Natural killer cell (primary cell): ENCODE results near the gene NPTXR. TPM values are rescaled to one million over a fixed set of nuclear protein-coding genes. Genes with fewer than 3 reads are reported as not detected.

ENCODE experiments used
- ATAC-seq, 3 donors: fragments of 150-1000 bp in 2 of 3; fragments of 200-7000 bp in 1 of 3; cut with Tn5 transposase; 1 replicate in 1 of 3; 2 replicates in 2 of 3; pipeline ENCODE4 v1.10.0; 2021; ENCODE audit warnings: mild to moderate bottlenecking in 2 of 3, moderate library complexity in 2 of 3
- DNase-seq, 2 donors: peaks; one replicate each; pipeline versions ENCODE4 v3.0.0 to v3.0.0-alpha.2; 2013 to 2021; ENCODE audit warnings: mixed read lengths in 1 of 2
- H3K27ac ChIP-seq: one replicate; pipeline ENCODE4 v1.5.1; 2013; ENCODE audit warnings: mild to moderate bottlenecking, low read length
- H3K27me3 ChIP-seq: one replicate; pipeline ENCODE4 v1.6.1; 2013; ENCODE audit warnings: low read length; ENCODE audit not compliant: control insufficient read depth, insufficient read depth
- H3K36me3 ChIP-seq: one replicate; pipeline ENCODE4 v1.6.1; 2013; ENCODE audit warnings: low read length; ENCODE audit not compliant: control insufficient read depth, insufficient read depth
- H3K4me1 ChIP-seq: one replicate; pipeline ENCODE4 v1.6.1; 2013; ENCODE audit warnings: low read length; ENCODE audit not compliant: control insufficient read depth, insufficient read depth
- H3K4me3 ChIP-seq: one replicate; pipeline ENCODE4 v1.5.1; 2013; ENCODE audit warnings: low read length
- H3K9me3 ChIP-seq: one replicate; pipeline ENCODE4 v1.6.1; 2013; ENCODE audit warnings: low read length; ENCODE audit not compliant: control insufficient read depth, insufficient read depth
- H3K27ac Mint-ChIP-seq, 2 donors: one replicate each; pipeline ENCODE4 v1.8.0; 2022; ENCODE audit warnings: mild to moderate bottlenecking in 2 of 2, mixed read lengths in 2 of 2, moderate library complexity in 1 of 2
- H3K27me3 Mint-ChIP-seq, 2 donors: one replicate each; pipeline ENCODE4 v1.8.0; 2022; ENCODE audit warnings: low read depth in 2 of 2, mixed read lengths in 2 of 2
- H3K36me3 Mint-ChIP-seq: one replicate; pipeline ENCODE4 v1.8.0; 2022; ENCODE audit warnings: mixed read lengths
- H3K4me1 Mint-ChIP-seq, 2 donors: one replicate each; pipeline ENCODE4 v1.8.0; 2022; ENCODE audit warnings: mixed read lengths in 2 of 2
- H3K4me3 Mint-ChIP-seq: one replicate; pipeline ENCODE4 v1.8.0; 2022; ENCODE audit warnings: mild to moderate bottlenecking, moderate library complexity, mixed read lengths
- H3K9me3 Mint-ChIP-seq, 2 donors: one replicate each; pipeline ENCODE4 v1.8.0; 2022; ENCODE audit warnings: mixed read lengths in 2 of 2
- WGBS: methylation state at CpG from one replicate; pipeline ENCODE4 v1.1.7; 2013; ENCODE audit warnings: missing lambda C conversion rate; ENCODE audit not compliant: insufficient coverage; 5-methylcytosine and 5-hydroxymethylcytosine counted together
- intact Hi-C: fragments of 100-400 bp; cut with micrococcal nuclease; formaldehyde crosslinking; loops from one replicate; pipeline ENCODE4 v1.14.2; 2022
- total RNA-seq, 4 donors: library from RNA; stranded (reverse); fragments of 120-200 nt in 1 of 4; gene quantifications; one replicate each; pipeline versions ENCODE4 v1.2.3 to v1.2.4, GENCODE V29; 2013 to 2022
- TF ChIP-seq, protein P1 (sequence below): fragments of 200-600 bp; IDR thresholded peaks from one replicate; pipeline ENCODE4 v1.8.0; 2022; ENCODE audit warnings: antibody characterized with exemption

Gene NPTXR
- total RNA-seq, 3 donors from 2014 or later (not counting 1 experiment from before 2014, with no cell fraction given), result 4.8 to 8.2 (median 6.1) TPM

DNA sequence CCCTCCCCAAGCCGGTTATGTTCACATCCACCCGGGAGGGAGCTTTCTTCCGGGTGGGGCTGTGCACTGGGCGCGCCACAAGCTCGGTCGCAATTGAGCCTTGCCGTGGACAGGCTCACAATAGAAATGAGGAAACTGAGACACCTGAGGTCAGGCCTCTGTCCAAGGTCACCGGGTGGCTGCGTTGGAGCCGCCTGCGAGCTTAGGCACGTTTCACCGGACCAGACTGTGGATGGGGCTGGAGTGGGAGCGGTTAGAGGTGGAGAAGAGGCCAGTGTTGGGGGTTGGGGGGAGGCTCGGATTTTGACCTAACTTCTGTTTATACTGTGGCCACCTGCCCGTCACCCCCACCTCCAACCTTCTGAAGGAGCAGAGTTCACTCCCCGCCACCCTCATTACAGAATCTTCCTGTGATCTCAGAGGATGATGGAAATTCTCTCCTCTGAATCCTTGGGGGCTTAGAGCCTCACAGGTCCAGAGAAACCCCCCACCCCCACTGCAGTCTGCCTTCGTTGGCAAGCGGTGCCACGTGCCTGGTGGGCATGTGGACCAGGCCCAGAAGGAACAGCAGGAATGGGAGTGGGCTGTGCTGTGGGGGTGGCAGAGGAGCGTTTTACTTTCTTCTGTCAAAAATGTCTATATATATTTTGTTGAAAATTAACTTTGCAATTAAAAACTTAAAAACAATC is 631 bp upstream of the NPTXR start:
- TF ChIP-seq, protein P1, sequence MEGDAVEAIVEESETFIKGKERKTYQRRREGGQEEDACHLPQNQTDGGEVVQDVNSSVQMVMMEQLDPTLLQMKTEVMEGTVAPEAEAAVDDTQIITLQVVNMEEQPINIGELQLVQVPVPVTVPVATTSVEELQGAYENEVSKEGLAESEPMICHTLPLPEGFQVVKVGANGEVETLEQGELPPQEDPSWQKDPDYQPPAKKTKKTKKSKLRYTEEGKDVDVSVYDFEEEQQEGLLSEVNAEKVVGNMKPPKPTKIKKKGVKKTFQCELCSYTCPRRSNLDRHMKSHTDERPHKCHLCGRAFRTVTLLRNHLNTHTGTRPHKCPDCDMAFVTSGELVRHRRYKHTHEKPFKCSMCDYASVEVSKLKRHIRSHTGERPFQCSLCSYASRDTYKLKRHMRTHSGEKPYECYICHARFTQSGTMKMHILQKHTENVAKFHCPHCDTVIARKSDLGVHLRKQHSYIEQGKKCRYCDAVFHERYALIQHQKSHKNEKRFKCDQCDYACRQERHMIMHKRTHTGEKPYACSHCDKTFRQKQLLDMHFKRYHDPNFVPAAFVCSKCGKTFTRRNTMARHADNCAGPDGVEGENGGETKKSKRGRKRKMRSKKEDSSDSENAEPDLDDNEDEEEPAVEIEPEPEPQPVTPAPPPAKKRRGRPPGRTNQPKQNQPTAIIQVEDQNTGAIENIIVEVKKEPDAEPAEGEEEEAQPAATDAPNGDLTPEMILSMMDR, result no peak
- no peaks in the 10 kb centered on the region for H3K36me3 ChIP-seq
- peaks cover 14 to 30% of the 10 kb centered on the region in 2 donors for H3K4me1 Mint-ChIP-seq
- no peak overlapping the region for H3K27ac ChIP-seq
- no peaks in the 10 kb centered on the region for H3K27me3 ChIP-seq
- H3K4me3 Mint-ChIP-seq, result peak overlapping the region; percentile 58
- H3K9me3 Mint-ChIP-seq, result no peaks in the 10 kb centered on the region
- 11% methylated on average over 17 of the region's 22 CpGs for WGBS
- H3K9me3 ChIP-seq, result no peaks in the 10 kb centered on the region
- DNase-seq (no peak), ATAC-seq (no peak)
- H3K4me1 ChIP-seq, result peaks cover 19% of the 10 kb centered on the region
- H3K27me3 Mint-ChIP-seq, result peaks cover 0 to 29% of the 10 kb centered on the region in 2 donors
- no peaks in the 10 kb centered on the region for H3K36me3 Mint-ChIP-seq
- H3K4me3 ChIP-seq, result no peak overlapping the region
- intact Hi-C loops, result no loop called here
- H3K27ac Mint-ChIP-seq, result peak overlapping the region in 1 of 2 donors; percentile 72

DNA sequence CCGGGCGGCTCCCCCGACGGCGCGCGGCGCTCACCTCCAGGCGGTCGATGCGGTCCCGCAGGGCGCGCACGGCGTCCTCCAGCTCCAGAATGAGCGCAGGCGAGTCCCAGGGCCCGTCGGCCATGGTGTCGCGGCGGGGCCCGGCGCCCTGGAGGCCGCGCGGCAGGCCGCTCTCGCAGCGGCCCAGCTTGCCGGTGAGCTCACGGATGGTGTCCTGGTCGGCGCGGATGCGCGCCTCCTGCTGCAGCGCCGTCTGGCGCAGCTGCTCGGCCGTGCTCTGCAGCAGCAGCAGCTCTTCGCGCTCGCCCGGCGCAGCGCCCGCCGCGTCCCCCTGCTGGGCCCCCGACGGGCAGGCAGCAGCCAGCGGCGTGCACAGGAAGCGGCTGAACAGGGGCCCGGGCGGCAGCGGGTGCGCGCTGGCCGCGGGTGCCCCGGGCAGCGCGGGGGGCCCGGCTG is 599 bp downstream of the NPTXR start:
- Histone ChIP-seq H3K27ac (no peak overlapping the region), H3K4me3 (no peak overlapping the region), H3K9me3 (no peaks in the 10 kb centered on the region), H3K27me3 (no peaks in the 10 kb centered on the region), H3K36me3 (no peaks in the 10 kb centered on the region), H3K4me1 (peaks cover 19% of the 10 kb centered on the region)
- TF ChIP-seq, protein P1, result no peak
- WGBS, result 1% methylated on average over 68 of the region's 68 CpGs
- H3K27me3 Mint-ChIP-seq, result peaks cover 0 to 29% of the 10 kb centered on the region in 2 donors
- DNase-seq (peak; percentile 56 to 84), ATAC-seq (peak; percentile 86 to 87 (median 87))
- intact Hi-C loops, result no loop called here
- H3K4me1 Mint-ChIP-seq, result peaks cover 14 to 30% of the 10 kb centered on the region in 2 donors
- no peaks in the 10 kb centered on the region for H3K9me3 Mint-ChIP-seq
- peak overlapping the region in 1 of 2 donors; percentile 77 for H3K27ac Mint-ChIP-seq
- no peaks in the 10 kb centered on the region for H3K36me3 Mint-ChIP-seq
- H3K4me3 Mint-ChIP-seq, result peak overlapping the region; percentile 40

DNA sequence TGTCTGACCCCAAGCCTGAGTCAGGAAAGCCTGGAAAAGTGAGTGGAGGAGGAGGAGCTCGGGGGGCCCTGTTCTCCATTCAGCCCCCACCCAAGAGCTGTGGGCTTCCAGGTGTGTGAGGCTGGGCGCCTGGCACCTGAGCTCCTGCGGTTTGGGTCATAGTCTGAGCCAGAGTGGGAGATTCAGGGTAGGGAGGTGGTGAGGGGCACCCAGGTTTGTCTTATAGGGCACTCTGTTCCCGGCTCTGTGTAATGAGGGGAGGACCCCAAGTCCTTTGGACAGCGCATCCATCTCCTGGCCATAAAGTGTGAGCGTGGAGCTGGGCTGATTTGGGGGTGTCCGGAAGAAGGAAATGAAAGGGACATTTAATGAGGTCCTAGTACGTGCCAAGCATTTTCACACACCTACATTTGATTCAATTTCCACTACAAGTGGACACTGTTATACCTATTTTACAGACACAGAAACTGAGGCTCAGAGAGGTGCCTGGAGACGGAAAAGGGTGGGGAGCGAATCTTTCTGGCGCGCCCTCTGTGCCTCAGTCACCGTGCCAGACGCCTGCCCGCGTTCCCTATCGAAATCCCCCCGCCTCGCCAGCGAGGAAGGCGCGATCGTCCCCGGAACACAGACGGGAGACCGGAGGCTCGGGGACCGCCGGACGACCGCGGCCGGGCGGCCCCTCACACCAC is 1.2 kb downstream of the NPTXR start:
- no peaks in the 10 kb centered on the region for H3K9me3 Mint-ChIP-seq

More for the DNA sequence above, 1.2 kb downstream of the NPTXR start:
- Histone ChIP-seq H3K9me3 (no peaks in the 10 kb centered on the region), H3K36me3 (no peaks in the 10 kb centered on the region), H3K27ac (no peak overlapping the region), H3K27me3 (no peaks in the 10 kb centered on the region), H3K4me1 (peaks cover 19% of the 10 kb centered on the region), H3K4me3 (no peak overlapping the region)
- Mint-ChIP-seq H3K27me3 (peaks cover 0 to 29% of the 10 kb centered on the region in 2 donors), H3K4me3 (peak overlapping the region; percentile 87), H3K36me3 (no peaks in the 10 kb centered on the region), H3K4me1 (peaks cover 14 to 30% of the 10 kb centered on the region in 2 donors), H3K27ac (peak overlapping the region; percentile 43 to 77)
- no peak for ATAC-seq
- DNase-seq, result no peak
- intact Hi-C loops, result no loop called here
- 25% methylated on average over 32 of the region's 34 CpGs for WGBS
- TF ChIP-seq, protein P1, result no peak
